NCI-H460 (cell line): ENCODE results near the gene PACS1. TPM values are rescaled to one million over a fixed set of nuclear protein-coding genes. Genes with fewer than 3 reads are reported as not detected.
"Not testable (repeated sequence)": the region's sequence is repeated elsewhere in the genome, so short reads cannot be mapped to it uniquely, and the experiment has no call there.

Experiments used
- DNase-seq: peaks from one replicate; pipeline ENCODE4 v3.0.0-alpha.2; 2016; ENCODE audit warnings: low read depth; ENCODE audit errors: extremely low read depth
- polyA plus RNA-seq: library from polyadenylated mRNA; depleted of rRNA; stranded (reverse); fragments of >200 nt; gene quantifications from 2 replicates; pipeline ENCODE4 v1.2.3, GENCODE V29; 2014; cell fraction: nucleus; rRNA removed
- total RNA-seq: library from RNA; depleted of rRNA; stranded (reverse); fragments of >200 nt; shearing (Covaris generic); gene quantifications from 2 replicates; pipeline ENCODE4 v1.2.3, GENCODE V29; 2014; rRNA removed

Gene PACS1
- 10.3 and 13.9 TPM in 2 replicates for total RNA-seq
- polyA plus RNA-seq = 6.6 and 17.7 TPM in 2 replicates

- peak; percentile 29 for DNase-seq
Observed at GRCh38 chr11:66069715-66070603, at the start of gene PACS1. Gene PACS1 (plus strand): TSS chr11:66070272. CDS start chr11:66070487, 215 bp downstream.

GRCh38 chr11:66020618-66021357 lies 49.3 kb upstream of the PACS1 start:
- DNase-seq = peak; percentile 40

DNA sequence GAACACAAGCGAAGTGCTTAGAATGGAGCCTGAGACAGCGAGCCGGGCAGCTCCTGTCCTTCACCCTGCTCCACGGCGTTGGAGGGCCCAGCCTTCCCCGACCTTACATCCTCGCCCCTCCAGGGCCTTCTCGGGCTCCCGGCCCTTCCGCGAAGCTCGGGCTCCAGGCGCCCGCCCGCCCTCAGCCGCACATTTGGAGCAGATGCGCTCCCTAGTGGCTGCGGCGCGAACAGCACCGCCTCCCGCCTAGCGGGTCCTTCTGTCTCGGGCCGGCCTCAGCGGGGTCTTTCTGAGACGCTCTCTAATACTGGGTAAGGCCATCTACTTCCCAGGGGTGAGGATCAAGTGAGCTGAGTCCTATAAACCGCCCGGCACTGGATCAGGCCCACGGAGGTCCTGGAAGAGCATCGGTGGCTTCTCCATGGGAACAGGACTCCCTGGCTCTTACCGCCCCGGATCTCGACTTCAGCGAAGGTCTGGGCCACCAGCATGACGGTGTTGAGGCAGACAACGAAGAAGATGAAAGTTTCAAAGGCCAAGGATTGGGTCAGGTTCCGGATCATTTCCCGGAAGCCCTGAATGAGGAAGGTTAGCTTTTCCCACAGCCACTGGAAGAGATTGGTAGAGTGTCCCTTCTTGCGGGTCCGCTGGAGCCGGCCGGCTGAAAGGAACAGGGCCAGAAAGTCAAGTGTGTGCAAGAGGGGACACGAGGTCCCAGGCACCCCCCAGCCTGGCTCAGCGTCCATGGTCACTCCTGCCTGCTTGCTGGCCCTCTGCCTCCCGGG lies 47.5 kb upstream of the PACS1 start:
- peak; percentile 40 for DNase-seq

DNA sequence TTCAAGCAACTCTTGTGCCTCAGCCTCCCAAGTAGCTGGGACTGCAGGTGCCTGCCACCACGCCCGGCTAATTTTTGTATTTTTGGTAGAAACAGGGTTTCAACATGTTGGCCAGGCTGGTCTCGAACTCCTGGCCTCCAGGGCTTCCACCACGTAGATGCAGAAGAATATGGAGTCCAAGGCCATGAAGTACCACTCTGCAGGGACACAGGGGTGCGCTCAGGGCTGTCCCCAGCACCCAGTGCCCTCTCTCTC lies 47.0 kb upstream of the PACS1 start:
- DNase-seq = not testable (repeated sequence)

DNA sequence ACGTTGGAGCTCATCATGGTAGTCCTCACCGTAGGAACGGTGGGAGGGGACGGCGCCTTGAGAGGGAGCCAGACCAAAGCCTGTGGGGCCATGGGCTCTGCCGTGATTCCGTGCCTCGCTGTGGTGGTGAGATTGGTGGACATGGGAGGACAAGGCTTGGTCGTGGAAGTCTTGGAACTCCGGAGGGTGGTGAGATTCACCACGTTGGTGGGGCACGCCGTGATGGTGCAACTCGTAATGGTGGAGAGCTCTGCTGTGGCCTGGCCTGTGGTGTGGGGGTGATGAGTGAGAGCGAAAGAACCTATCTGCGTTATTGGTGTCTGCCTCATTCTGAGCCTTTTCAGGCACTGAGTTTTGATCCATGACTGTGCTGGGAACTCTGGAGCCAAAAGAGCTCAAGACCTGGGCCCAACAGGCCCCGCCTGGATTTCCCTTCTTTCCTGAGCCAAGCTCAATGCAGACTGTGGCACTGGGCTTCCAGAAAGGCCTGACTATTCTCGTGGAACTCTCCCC lies 44.0 kb upstream of the PACS1 start, which contains the start of gene CATSPER1:
TSS of gene CATSPER1 (minus strand) at position 463 of the 513 bp plus-strand sequence. CDS start at position 363, 100 bp downstream.
- DNase-seq = no peak

- no peak for DNase-seq
Observed at GRCh38 chr11:66032957-66033735, 36.9 kb upstream of the PACS1 start.

DNA sequence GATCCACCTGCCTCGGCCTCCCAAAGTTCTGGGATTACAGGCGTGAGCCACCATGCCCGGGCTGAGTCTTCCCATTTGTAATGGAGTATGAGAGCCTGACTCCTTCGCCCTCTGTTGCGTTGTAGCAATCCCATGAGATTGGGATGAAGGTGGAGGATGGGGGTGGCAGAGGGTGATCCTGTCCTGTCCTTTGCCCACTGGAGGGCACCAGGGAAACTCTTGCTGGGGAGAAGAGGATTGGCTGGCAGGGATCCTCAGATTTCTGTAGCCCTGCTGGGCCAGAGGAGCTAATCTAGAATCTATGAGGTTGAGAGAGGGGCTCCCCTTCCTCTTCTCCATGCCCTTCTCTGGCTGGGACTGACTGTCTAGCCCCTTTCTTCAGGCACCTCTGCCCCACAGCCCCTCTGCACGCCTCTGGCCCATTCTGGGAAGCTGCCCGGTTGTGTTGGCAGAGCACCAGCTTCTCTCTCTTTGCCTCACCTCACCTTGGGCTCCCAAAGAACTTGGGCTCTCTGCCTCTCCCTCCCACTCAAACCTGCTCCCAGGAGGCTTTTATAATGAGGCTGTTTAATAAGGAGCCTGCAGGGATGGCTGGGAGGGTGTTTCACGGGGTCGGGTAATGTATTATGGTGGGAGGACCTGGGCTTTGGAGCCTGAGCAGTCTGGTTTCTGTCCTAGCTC lies 34.3 kb upstream of the PACS1 start:
- DNase-seq = no peak

DNA sequence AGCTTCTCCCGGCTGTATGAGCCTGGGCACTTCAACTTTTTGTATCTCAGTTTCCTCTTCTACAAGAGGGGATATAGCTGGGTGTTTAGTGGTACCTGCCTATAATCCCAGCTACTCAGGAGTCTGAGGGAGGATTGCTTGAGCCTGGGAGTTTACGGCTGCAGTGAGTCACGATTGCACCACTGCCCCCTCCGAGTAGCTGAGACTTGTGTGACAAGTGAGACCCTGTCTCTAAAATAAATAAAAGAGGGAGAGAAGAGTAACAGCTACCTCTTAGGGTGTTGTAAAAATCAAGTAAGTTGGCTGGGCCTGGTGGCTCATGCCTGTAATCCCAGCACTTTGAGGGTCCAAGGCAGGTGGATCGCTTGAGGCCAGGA lies 33.8 kb upstream of the PACS1 start:
- no peak for DNase-seq

DNA sequence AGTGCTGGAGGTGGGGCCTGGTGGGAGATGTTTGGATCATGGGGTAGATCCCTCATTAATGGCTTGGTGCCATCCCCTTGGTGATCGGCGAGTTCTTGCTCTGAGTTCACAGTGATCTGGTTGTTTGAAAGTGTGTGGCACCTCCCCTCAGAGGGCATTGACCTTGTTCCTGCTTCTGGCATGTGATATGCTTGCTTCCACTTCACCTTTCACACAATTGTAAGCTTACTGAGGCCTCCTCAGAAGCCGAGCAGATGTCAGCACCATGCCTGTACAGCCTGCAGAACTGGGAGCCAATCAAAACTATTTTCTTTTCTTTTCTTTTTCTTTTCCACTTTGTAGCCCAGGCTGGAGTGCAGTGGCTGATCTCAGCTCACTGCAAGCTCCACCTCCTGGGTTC lies 32.7 kb upstream of the PACS1 start:
- no peak for DNase-seq

GRCh38 chr11:66039765-66040164 lies 30.3 kb upstream of the PACS1 start:
- no peak for DNase-seq

DNA sequence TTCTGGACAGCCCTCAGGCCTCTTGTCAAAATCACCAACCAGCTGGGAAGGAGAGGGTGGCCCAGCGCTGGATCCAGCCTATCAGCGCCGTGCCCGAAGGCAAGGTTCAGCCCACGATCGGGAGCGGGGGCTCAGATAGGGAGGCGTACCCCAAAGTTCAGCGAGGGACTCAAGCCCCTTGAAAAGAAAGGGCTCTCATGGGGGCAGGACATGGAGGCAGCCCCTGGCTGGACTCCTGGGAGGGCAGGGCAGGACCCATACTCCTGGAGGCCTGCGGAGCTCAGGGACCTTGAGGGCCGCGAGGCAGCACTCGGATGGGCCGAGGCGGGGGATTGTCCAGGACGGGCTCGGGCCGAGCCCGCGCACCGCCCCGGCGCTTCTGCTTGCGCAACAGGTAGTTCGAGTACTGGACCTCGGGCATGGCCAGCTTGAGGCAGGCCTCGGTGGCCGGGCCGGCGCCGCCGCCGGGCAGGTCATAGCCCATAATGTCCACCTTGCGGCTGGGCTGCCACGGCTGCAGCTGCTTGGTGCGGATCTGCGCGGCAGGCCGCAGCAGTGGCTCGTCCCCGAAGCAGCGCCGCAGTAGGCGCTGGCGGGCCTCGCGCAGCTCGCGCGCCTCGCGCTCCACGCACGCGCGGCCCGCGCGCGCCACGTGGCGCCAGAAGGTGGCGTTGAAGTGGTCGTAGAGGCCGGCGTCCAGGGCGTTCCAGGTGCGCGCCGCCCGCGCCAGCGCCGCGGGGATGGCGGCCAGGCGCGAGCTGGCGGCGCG lies 27.7 kb upstream of the PACS1 start:
- no peak for DNase-seq

GRCh38 chr11:66042996-66043906 lies 26.8 kb upstream of the PACS1 start:
- DNase-seq = no peak

DNA sequence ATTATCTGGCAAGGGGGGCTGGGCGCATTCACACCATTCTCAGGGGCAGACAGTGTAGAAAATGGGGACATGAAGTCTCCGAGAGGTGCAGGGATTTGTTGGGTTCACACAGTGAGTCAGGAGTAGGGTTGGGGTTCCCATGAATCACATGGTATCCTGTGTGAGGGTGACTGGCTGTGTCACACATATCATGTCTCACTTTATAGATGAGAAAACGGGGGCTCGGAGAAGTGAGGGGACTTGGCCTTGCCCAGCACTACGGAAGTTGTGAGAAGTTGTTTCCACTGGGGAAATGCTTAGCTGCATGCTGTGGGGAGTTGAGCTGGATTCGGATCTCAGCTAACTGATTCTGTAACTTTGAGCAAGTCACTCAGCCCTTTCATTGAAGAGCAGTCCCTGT lies 25.3 kb upstream of the PACS1 start:
- DNase-seq = no peak

DNA sequence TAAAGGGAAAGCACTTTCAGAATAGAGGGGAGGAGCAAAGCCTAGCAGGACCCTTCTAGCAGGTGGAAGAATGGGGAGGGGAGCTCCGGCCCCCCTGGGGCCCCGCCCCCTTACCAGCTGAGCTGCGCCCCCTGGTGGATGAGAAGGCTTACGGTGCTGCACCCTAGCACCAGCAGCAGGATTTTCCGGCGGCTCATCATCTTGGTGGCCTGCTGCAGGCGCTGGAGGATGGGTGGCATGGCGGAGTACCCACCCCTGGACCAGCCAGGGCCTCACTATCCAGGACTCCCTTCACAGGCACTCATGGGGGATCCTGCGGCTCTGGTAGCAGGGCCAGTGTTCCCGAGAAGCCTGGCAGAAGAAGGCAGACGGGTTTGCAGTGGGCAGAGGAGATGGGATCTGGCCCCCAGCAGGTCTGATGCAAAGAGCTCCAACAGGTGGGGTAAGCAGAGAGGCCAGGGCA lies 24.9 kb upstream of the PACS1 start:
- peak; percentile 50 for DNase-seq

DNA sequence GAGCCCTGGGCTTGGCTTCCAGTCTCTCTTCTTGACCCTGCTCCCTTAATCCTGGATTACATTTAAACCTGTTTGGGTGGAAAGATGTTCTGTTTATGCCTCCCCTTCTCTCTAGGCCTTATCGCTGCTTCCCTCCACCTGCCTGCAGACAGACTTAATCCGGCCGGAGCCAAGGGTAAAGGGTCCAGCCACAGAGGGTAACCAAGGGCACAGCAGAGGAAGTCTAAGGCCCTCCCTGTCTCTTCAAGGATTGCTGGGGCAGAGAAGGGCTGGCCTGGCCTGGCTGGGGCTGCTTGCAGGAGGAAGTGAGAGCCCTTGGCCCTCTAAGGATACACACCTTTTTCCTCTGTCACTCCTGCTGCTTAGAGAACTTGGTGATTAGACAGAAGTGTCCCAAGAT lies 23.2 kb upstream of the PACS1 start:
- no peak for DNase-seq

DNA sequence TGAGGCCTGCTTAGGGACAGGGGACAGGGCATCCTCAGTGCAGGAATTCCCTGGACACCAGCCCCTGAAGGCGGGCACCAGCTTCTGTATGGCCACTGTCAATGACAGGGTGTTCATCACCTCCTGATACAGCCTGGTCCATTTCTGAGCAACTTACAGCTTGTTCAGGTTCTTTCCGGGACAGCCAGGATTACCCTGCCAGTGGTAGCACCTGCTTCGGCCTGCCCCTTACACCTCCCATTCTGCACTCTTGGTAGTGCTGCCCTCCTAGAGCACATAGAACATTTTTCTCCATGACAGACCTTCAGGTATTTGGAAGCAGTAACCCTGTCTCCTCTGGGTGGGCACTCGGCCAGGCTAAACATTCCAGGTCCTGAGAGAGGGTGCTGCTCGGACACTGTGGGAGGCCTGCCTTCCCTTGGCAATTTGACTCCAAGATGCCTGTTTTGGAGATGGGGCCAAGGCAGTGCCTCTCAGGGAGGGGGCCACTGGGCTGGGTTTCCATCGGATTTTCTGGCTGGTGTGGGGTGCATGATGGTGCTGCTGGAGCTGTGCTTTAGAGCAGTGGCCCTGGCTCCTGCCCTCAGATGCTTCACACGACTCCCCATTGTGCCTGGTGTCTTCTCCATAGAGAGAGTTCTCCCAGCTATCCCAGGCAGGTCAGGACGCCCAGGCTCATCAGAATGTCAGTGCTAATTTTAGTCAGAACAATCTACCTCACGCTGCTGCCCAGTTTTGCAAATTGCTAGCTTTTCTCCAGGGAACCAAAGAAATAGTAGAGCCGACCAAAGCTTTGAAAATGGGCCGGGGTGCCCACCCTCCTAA lies 22.3 kb upstream of the PACS1 start:
- no peak for DNase-seq
